ENCODE data around the gene RPL18.

Gene RPL18

GRCh38 chr19:48638831-48639381 is 19.9 kb upstream of the RPL18 start:
- no peak for DNase-seq (ENCODE audit: low spot score)
- TF ChIP-seq CTCF (conservative IDR thresholded peaks at IDR 0.05; ENCODE audit: low read depth), result no peak
- POLR2A ChIA-PET (ENCODE audit: low non-redundant PET), result no interaction called here
- CTCF ChIA-PET, result interaction anchor here (0.6 kb wide), 1 partner anchor 100 kb away, joined by 3 read pairs; no protein-coding TSS in a partner anchor
- peak overlapping the region; percentile 99 for H3K27ac ChIP-seq

GRCh38 chr19:48637948-48638830 is 19.2 kb upstream of the RPL18 start:
- peak overlapping the region; percentile 99 for H3K27ac ChIP-seq
- ChIA-PET CTCF (no interaction called here), POLR2A (ENCODE audit: low non-redundant PET) (interaction anchor here (0.7 kb wide), 1 partner anchor 1843 kb away, joined by 3 read pairs; no protein-coding TSS in a partner anchor)
- TF ChIP-seq CTCF (conservative IDR thresholded peaks at IDR 0.05; ENCODE audit: low read depth), result no peak
- peak; percentile 97 for DNase-seq (ENCODE audit: low spot score)

- POLR2A ChIA-PET (ENCODE audit: low non-redundant PET), result interaction anchor here (0.7 kb wide), 1 partner anchor 1844 kb away, joined by 3 read pairs; no protein-coding TSS in a partner anchor
- CTCF ChIA-PET, result no interaction called here
- no peak for TF ChIP-seq CTCF (conservative IDR thresholded peaks at IDR 0.05; ENCODE audit: low read depth)
These were observed 18.5 kb upstream of the RPL18 start for GRCh38 chr19:48637449-48637947.

GRCh38 chr19:48636859-48637448 is 18.0 kb upstream of the RPL18 start, which contains the start of gene DBP:
DBP (minus strand) TSS chr19:48637379; CDS start chr19:48636994, 385 bp downstream.
- DNase-seq (ENCODE audit: low spot score), result no peak
- peak within 1 kb of the TSS; percentile 99 for H3K27ac ChIP-seq
- CTCF ChIA-PET, result no interaction called here
- no peak for TF ChIP-seq CTCF (conservative IDR thresholded peaks at IDR 0.05; ENCODE audit: low read depth)
- POLR2A ChIA-PET (ENCODE audit: low non-redundant PET), result no interaction called here

More at GRCh38 chr19:48637449-48637947, 18.5 kb upstream of the RPL18 start:
- H3K27ac ChIP-seq, result peak overlapping the region; percentile 99
- DNase-seq (ENCODE audit: low spot score), result peak; percentile 98

GRCh38 chr19:48635966-48636858 is 17.2 kb upstream of the RPL18 start:
- H3K27ac ChIP-seq, result peak overlapping the region; percentile 99
- no peak for DNase-seq (ENCODE audit: low spot score)
- no peak for TF ChIP-seq CTCF (conservative IDR thresholded peaks at IDR 0.05; ENCODE audit: low read depth)
- ChIA-PET POLR2A (ENCODE audit: low non-redundant PET) (no interaction called here), CTCF (no interaction called here)

Measured in RWPE1 (cell line).